Lower leg skin (tissue), 4 donors: ENCODE results near the gene CHEK2. TPM values are rescaled to one million over a fixed set of nuclear protein-coding genes. Genes with fewer than 3 reads are reported as not detected.

Experiments used
- DNase-seq, 2 donors: peaks; one replicate each; pipeline ENCODE4 v3.0.0-alpha.2; 2019; ENCODE audit warnings: low spot score in 2 of 2
- H3K4me3 ChIP-seq: fragments of 200-600 bp; sonication (generic); 2 replicates; pipeline ENCODE4 v1.5.1; 2017; ENCODE audit warnings: mild to moderate bottlenecking, low read depth; ENCODE audit not compliant: poor library complexity, severe bottlenecking
- CTCF ChIP-seq, 3 donors: fragments of 450-650 bp; IDR thresholded peaks; one replicate each; pipeline ENCODE4 v1.5.1; 2016; ENCODE audit warnings: antibody characterized with exemption in 3 of 3, mild to moderate bottlenecking in 3 of 3, moderate library complexity in 2 of 3
- POLR2A ChIP-seq, 2 donors: fragments of 450-650 bp; IDR thresholded peaks; one replicate each; pipeline ENCODE4 v1.6.1; 2016 to 2017; ENCODE audit warnings: antibody characterized with exemption in 2 of 2, mild to moderate bottlenecking in 1 of 2, moderate library complexity in 1 of 2
- WGBS, 2 donors: methylation state at CpG; one replicate each; pipeline ENCODE4 v1.1.5; 2018; 5-methylcytosine and 5-hydroxymethylcytosine counted together
- intact Hi-C: fragments of 100-400 bp; cut with DNase I; formaldehyde crosslinking; loops from one replicate; pipeline ENCODE4 v1.15.0; 2023; ENCODE audit warnings: low total_unique reads
- total RNA-seq, 4 donors: library from RNA; depleted of rRNA; stranded (reverse); fragments of >200 nt; gene quantifications; one replicate each; pipeline ENCODE4 v1.1.0, GENCODE V29; 2016

The CHEK2 gene
- total RNA-seq, 4 donors from 2014 or later, result 3.3 to 12.2 (median 6.1) TPM

GRCh38 chr22:28718044-28718443, 23.6 kb downstream of the CHEK2 start:
- intact Hi-C loops, result no loop called here
- no peak overlapping the region for H3K4me3 ChIP-seq
- DNase-seq, result no peak
- no peak for TF ChIP-seq CTCF (IDR thresholded peaks at IDR 0.05)
- WGBS, 2 donors, result 95 to 97% methylated on average over 3 of the region's 3 CpGs

- intact Hi-C loops, result no loop called here
- DNase-seq, result no peak
- no peak for TF ChIP-seq POLR2A (IDR thresholded peaks at IDR 0.05)
- no peak for TF ChIP-seq CTCF (IDR thresholded peaks at IDR 0.05)
- 96% methylated on average over 3 of the region's 3 CpGs for WGBS, 2 donors
- H3K4me3 ChIP-seq, result no peak overlapping the region
Measured at GRCh38 chr22:28716686-28717085, 24.9 kb downstream of the CHEK2 start.

- intact Hi-C loops, result no loop called here
Measured at GRCh38 chr22:28715611-28716010, 26.0 kb downstream of the CHEK2 start.

GRCh38 chr22:28714043-28714628, 27.5 kb downstream of the CHEK2 start:
- no peak for TF ChIP-seq POLR2A (IDR thresholded peaks at IDR 0.05)
- TF ChIP-seq CTCF (IDR thresholded peaks at IDR 0.05), result no peak
- no peak overlapping the region for H3K4me3 ChIP-seq
- no peak for DNase-seq
- intact Hi-C loops, result no loop called here
- WGBS, 2 donors, result 90 to 91% methylated on average over 2 of the region's 2 CpGs

More at GRCh38 chr22:28715611-28716010, 26.0 kb downstream of the CHEK2 start:
- TF ChIP-seq POLR2A (IDR thresholded peaks at IDR 0.05), result no peak
- TF ChIP-seq CTCF (IDR thresholded peaks at IDR 0.05), result no peak
- WGBS, 2 donors, result 94 to 95% methylated on average over 7 of the region's 7 CpGs
- DNase-seq, result no peak
- H3K4me3 ChIP-seq, result no peak overlapping the region

- 49 to 55% methylated on average over 6 of the region's 6 CpGs for WGBS, 2 donors
- intact Hi-C loops, result no loop called here
Measured at GRCh38 chr22:28711820-28712777, 29.5 kb downstream of the CHEK2 start.

More at GRCh38 chr22:28711820-28712777, 29.5 kb downstream of the CHEK2 start:
- DNase-seq, result peak in 1 of 2 donors; percentile 28
- H3K4me3 ChIP-seq, result no peak overlapping the region
- TF ChIP-seq CTCF (IDR thresholded peaks at IDR 0.05) (no peak), POLR2A (IDR thresholded peaks at IDR 0.05) (no peak)
